Activated CD8-positive, alpha-beta memory T cell treated with anti-CD3 and anti-CD28 coated beads for 48 hours (primary cell): ENCODE measurements around the gene DZIP1.

Source experiments
- DNase-seq, 3 experiments: peaks; one replicate each; pipeline ENCODE4 v3.0.0-alpha.2; 2020; ENCODE audit warnings: low read depth in 2 of 3, low spot score in 2 of 3

Gene DZIP1

DNA sequence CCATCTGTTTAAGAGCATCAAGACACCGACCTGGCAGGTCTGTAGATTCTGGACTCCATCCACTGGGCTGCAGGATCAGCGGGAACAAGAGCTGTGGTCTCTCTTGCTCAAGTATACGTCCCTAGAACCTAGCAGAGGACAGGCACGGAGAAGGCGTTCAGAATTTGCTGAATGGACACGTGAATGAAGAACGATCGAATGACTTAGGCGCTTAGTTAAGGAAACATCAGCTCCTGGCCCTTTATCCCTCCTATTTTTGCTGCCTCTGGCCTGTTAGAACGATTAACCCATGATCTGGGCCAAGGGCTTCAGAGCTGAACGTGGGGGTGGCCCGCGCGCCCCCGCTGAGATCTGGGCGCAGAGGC is 953 bp downstream of the DZIP1 start:
- no peak for DNase-seq

DNA sequence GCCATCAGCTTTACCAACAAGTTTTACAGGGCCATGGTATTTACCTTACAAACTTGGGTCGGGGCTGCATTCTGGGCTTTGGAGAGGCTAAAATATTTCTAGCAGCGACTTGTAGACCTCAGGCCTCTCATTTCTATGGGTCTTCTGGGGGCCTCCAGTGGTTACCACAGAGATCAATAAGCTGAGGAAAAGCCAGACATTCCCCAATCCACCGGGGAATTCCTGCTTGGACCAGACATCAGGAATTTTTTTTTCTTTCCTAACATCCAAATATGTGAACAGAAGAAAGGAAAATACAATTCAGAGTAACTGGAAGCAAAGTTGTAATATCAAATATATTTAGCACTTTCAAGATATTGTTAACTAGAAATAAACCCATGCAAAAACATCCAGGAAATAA is 1.5 kb downstream of the DZIP1 start:
- no peak for DNase-seq

DNA sequence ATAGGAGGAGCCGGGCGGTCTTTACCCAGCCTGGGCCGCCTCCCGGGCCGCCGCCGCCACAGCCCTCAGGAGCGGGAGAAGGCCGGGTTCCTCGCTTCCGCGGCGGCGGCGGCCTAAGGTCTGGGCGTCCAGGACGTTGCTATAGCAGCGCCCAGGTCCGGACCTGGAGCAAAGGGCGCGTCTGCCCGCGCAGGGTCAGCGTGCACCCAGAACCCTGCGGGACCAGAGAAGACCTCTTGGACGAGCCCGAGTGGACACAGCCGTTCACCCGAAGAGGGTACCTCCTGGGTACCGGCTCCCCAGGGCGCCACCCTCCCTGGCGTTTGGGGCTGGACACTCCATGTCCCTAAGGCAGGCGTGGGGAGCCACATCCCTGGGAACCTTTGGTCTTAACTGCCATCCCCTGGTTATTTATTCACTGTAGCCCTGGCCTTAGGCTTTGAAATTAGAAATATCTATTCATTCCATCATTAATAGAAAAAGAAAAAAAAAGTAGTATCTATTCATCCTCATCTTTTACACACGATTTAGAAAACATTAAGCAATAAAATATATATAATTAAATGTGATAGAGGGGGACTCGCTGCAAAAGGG is 2.4 kb downstream of the DZIP1 start:
- DNase-seq = no peak

DNA sequence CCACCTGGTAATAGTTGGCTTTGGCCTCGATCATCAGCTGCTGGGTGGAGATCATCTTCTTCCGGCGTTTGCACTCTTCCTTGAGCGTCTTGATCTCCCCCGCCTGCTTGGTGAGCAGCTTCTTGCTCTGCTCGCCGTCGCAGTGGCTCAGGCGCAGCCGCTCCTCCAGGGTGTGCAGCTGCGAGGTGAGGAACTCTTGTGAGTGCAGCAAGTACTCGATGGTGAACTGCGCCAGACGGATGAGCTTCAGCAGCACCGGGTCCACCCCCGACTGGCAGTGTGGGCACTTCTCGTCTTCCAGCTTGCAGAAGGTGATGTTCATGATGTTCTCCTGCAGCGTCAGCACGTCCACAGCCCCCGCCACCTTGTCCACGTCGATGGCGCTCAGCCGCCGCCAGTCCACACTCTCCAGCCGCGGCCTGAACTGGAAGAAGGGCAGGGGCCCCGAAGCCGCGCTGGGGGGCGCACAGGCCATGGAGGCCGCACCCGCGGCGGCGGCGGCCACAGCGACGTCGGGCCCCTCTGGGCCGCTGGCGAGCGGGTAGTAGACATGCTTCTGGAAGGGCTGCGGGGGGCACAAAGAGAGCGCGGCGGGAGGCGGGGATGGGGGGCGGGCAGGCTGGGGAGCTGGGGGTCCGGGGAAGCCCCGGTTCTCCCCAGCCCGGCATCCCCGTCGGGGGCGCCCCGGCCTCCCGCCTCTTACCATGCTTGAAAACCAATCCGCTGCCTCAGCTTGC is 3.0 kb downstream of the DZIP1 start:
- DNase-seq = no peak

DNA sequence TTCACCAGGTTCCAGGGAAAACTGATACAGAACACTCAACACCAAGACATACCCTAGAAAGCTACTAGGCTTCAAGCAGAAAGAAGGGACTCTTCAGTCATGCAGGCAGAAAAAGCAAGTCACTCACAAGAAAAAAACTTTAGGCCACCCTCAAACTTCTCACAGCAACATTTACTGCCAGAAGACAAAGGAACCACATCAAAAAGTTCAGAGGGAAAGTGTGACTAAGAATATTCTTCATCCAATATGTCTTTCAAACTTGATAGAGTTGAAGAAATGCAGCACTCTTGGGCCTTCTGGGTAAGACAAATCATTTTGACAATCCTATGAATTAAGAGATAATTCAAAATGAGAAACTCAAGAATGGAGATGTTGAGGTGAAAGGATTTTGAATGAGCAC is 7.7 kb downstream of the DZIP1 start:
- DNase-seq = no peak

DNA sequence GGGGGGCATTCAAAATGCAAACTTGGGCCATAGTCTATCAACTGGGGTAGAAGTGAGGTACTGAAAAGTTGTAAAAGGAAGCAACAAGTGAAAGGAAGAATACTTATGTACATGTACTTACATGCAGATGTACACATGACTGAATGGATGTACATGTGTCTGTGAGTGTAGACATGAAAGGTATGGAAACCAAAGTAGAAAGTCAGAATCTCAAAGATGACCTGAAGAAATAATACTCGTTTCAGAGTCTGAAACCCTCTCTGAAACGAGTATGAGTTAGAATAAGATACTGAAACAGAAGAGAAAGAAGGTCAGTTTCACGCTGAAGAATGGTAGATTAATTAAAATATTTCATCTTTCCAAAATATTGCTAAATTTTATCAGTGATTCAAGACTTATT is 13.9 kb downstream of the DZIP1 start:
- DNase-seq = no peak

DNA sequence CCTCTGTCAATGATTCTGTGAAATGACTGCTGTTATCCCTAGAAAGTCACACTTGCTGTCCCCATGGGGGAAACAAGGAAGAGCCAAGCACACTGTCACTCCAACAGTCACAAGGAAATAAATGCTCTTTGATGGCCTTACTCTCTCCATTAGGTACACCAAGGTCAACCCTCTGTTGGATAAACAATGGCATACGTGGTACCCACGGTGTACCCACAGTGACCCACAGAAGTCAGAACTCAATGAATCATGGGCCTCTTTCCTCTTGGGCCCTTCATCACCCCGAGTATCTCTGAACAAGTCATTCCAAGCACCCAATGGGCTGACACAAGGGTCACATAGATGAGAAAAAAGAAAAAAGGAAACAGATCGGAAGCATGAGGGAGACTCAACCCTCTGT is 15.4 kb downstream of the DZIP1 start:
- no peak for DNase-seq

DNA sequence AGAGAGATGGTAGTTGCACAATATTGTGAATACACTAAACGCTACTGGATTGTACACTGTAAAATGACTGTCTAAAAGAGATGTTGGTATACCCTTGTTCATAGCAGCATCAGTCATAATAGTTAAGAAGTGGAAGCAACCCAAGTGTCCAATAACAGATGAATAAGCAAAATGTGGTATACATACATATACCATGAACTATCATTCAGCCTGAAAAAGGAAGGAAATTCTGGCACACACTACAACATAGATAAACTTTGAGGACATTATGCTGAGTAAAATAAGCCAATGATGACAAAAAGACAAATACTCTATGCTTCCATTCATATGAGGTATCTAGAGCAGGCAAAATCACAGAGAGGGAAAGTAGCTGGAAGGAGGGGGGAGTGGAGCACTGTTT is 16.0 kb downstream of the DZIP1 start:
- no peak for DNase-seq

DNA sequence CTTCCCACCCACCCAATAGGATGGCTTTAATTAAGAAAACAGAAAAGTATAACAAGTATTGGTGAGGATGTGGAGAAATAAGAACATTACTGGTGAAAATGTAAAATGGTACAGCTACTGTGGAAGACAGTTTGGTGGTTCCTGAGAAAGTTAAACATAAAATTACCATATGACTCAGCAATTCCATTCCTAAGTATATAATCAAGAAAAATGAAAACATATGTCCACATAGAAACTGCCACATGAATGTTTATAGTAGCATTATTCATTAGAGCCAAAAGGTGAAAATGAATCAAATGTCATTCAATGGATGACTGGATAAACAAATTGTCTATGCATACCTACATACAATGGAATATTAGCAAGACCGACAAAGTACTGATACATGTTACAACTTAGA is 16.9 kb downstream of the DZIP1 start:
- DNase-seq = no peak

DNA sequence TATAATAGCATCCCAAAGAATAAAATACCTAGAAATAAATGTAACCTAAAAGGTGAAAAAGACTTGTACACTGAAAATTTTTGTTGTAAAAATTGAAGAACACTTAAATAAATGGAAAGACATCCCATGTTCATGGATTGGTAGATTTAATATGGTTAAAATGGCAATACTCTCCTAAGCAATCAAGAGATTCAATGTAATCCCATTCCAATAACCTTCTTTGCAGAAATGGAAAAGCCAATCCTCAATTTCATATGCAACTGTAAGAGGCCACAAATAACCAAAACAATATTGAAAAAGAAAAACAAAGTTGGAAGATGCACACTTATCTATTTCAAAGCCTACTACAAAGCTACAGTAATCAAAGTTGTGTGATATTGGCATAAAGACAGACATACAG is 17.7 kb downstream of the DZIP1 start:
- no peak for DNase-seq

DNA sequence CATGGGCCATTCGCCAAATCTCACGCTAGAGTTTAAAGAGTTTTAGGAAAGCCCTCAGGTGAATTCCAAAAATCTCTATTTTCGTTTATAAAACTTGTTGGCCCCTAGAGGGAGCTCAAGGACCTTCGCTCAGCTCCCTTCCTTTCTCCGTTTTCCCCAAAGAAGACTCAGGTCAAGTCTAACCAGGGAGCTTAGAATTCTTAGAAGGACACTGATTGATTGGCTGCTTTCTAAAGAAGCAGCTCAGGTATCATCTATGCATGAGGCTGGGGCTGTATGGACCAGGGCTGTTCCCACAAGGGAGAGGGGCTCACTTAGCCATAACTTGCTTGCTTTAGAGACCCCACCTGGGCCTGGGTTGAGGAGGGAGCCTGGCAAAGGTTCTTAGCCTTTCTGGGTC is 20.5 kb downstream of the DZIP1 start:
- no peak for DNase-seq

DNA sequence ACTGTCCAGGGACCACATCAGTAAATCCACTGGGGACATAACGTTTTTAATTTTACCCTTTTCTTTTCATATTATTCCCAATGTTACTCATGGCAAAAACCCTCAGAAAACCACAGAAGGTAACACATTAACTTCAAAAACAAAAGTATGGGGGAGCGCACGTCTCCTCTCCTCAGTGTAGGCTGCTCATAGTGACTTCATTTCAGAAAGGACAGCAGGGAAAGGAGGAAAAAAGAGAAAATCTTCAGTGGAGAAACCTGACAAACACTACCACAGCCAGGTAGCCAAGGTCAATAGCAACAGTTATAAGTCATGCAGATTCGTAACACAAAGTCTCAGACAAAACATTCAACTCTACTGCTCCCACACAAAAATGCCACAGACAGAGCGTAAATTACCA is 21.4 kb downstream of the DZIP1 start:
- DNase-seq = no peak

DNA sequence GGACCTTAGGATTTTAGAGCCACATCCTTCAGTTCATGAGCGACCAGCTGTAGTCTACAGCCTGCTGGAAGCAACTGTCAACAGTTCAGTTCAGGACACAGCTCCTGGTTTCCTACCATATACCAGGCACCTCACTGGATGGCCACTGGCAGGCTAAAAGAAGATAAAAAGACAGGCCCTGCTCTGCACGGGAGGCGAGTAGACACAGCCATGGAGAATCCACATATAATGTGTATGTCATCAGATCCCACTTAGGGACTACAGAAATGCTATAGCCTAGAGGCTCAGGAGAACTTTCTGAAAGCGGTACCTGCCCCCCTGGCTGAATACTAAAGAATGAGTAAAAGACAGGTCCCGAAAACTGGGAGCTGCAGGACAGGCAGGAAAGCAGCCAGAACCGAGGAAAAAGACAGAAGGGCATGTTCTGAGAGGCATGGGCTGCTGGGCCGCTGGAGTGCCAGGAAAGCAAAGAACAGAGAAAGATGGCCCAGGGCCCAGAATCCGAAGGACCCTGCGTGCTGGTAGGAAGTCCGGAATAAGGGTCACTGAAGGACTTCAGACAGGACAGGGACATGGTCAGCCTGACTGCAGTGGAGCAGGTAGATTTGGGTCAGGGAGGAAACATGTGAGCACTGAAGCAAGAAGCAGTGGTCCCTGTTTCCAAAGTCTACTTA is 23.5 kb downstream of the DZIP1 start:
- DNase-seq = no peak

DNA sequence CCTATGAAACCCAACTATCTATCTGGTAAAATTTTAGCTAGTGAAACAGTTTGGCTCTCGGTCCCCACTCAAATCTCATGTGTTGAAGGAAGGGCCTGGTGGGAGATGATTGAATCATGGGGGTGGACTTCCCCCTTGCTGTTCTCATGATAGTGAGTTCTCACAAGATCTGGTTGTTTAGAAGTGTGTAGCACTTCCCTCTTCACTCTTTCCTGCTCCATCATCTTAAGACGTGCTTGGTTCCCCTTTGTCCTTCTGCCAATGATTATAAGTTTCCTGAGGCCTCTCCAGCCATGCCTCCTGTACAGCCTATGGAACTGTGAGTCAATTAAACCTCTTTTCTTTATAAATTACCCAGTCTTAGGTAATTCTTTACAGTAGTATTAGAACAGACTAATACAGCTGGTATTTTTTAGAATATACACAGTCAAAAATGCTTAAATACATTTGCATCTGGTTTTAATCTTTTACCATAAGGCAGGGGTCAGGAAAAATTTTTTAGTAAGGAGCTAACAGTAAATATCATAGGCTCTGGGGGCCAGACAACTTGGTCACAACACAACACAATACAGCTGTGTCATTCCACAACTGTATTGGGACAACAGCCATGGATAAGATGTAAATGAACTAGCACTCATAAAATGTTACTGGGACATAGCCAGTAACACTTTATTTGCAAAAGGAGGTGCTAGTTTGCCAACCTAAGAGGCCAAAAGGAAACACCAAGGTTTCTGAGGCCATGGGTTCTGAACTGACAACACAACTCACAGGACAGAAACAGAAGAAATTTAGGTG is 24.3 kb downstream of the DZIP1 start:
- DNase-seq = no peak

DNA sequence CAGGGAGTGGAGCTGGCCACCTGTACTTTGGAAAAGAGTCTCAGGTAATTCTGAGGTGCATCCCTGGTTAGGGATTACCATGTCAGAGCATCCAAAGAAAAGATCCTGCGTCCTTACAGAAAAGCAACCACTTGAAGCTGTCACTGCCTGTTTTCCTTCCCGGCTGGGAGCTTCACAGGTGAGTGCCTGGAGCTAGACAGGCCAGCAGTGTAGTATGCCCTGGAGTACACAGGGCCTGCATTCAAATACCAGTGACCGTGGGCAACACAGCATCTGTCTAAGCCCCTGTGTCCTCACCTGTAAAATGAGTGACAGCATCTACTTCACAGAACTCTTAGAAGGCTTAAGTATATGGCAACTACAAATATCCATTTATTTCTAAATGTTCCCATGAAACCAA is 29.0 kb downstream of the DZIP1 start:
- no peak for DNase-seq

DNA sequence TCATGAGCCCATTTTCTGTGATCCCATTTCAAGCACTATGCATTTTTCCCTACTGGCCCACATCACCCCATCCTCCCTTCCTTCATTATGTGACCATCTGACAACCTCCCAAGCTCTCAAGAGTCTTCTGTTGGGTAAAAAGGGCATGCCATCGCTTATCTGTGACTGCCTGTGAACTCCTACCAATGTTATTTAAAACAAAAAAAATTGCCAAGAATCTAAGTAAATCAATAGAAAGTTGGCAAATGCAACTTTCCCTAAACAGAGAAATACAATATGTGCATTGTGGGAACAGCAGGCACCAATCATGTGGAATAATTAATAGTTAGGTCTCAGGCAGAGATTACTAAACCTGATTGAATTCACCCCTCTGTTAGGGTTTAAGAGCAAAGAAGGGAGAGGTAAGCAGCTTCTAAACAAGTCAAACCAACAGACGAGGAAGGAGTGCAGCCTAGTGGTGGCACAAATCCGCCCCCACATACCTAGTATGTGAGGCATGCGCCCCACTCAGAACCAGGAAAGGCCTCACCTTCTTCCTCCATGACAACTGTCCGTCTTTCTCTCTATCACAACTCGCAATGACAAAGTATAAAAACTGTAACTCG is 29.8 kb downstream of the DZIP1 start:
- DNase-seq = no peak

DNA sequence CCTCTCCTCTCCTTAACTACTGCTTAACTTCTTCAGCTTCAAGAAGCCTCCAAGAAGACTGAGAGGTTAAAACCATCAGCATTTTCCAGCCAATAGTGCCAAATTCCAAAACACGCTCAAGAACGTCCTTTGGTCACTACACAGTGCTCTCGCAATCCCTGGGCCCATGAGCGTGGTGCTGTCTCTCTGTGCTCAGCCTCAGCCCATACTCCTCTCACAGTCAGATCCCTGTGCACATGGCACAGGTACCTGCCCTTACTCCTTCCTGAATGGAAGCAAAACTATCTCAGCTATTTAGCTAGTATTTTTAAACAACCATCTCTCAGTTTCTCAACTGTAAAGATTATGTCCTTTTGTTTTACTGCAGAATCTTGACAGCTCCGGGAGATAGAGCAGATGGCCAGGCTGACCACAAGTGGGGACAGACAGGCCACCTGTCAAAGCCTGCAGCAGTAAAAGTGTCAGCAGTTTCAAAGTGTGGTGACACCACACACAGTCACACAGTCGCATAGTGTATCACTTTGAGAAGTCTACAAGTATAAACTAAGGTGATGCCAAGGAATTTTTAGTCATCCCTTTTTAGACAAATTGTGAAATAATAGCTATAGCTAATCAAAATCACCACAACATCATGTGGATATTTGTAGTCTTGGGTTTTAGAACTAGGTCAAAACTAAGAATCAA is 35.7 kb downstream of the DZIP1 start:
- no peak for DNase-seq

DNA sequence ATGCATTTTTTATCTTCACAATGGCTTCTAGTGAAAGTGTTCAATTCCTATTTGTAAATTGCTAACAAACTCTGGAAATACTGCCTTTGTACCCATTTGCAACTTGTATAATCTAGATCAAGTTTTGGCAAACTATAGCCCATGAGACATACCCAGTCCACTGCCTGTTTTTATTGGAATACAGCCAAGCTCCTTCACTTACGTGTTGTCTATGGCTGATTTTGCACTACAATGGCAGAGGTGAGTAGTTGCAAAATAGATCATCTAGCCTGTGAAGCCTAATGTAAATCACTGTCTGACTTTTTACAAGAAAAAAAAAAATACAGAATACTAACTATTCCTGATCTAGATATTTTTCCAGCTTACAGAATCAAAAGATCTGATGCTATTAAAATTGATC is 37.1 kb downstream of the DZIP1 start:
- DNase-seq = no peak

DNA sequence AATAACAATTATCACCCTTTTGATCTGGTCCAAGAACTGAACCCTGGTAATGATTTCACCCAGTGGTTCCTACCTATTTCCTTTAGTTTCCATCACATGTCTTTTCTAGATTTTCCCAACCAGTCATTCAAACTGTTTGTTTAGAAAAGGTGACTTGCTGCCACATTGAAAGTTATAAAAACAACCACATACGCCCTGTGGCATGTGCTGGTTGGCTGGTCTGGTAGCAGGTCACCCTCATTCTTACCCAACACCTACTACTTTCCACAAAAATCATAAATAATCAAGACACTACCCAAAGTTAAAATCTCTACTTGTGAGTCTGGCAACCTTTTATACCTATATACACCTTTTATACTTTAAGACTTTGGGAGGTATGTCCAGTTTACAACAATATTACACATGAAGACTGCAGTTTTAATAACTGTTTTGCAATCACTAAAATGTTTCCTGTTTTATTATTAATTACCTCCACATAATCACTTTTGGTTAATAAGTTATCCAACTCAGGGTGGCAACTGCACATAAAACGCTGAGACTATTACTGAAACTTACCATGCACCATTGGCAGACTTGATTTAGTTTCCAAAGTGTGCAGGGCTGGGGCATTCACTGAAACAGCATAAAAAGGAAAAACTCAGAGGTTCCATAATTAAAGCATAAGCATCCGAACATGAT is 38.9 kb downstream of the DZIP1 start:
- DNase-seq = no peak

DNA sequence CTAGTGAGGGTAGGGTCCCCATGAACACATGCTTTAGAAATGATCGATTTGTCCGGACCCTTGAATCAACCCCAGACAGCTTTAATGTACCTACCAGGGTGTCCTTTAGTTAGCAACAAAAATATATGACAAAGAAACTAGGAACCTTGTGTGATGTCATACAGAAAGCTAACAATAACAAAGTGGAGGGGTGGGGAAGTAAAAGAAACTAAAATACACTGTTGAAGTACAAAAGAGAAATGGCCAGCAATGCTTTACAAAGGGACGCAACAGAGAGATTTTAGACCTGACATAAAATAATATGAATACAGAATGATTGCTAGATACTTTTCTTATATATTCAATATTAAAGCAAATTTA is 40.0 kb downstream of the DZIP1 start:
- DNase-seq = no peak
